GM23338 (cell line): Measurements from ENCODE around the gene TWIST2. TPM values are rescaled to one million over a fixed set of nuclear protein-coding genes. Genes with fewer than 3 reads are reported as not detected.

Source experiments
- ATAC-seq: fragments of 200-7000 bp; cut with Tn5 transposase; 3 replicates; pipeline ENCODE4 v1.9.1; 2020
- DNase-seq: peaks from one replicate; pipeline ENCODE4 v3.0.0-alpha.2; 2015; ENCODE audit warnings: low spot score
- H2AFZ ChIP-seq: fragments of 200-600 bp; sonication (generic); 2 replicates; pipeline ENCODE4 v1.8.0; 2016; ENCODE audit warnings: antibody characterized with exemption, mild to moderate bottlenecking, moderate library complexity
- H3F3A ChIP-seq: fragments of 200-600 bp; sonication (generic); replicated peaks from 2 replicates; pipeline ENCODE4 v1.8.0; 2017; ENCODE audit warnings: antibody characterized with exemption, mixed run types, low read depth
- H3K27ac ChIP-seq: fragments of 200-600 bp; sonication (generic); 2 replicates; pipeline ENCODE4 v1.6.1; 2016; ENCODE audit warnings: low read depth
- H3K27me3 ChIP-seq: fragments of 200-600 bp; sonication (generic); 2 replicates; pipeline ENCODE4 v1.8.0; 2016; ENCODE audit warnings: mild to moderate bottlenecking, mixed run types, moderate library complexity; ENCODE audit not compliant: insufficient read depth
- H3K36me3 ChIP-seq: fragments of 200-600 bp; sonication (generic); 2 replicates; pipeline ENCODE4 v1.8.0; 2016; ENCODE audit warnings: mild to moderate bottlenecking; ENCODE audit not compliant: insufficient read depth
- H3K4me1 ChIP-seq: fragments of 200-600 bp; sonication (generic); 2 replicates; pipeline ENCODE4 v1.8.0; 2016; ENCODE audit warnings: mild to moderate bottlenecking, moderate library complexity; ENCODE audit not compliant: insufficient read depth
- H3K4me2 ChIP-seq: fragments of 200-600 bp; sonication (generic); 2 replicates; pipeline ENCODE4 v1.7.1; 2017; ENCODE audit warnings: mixed run types
- H3K4me3 ChIP-seq: fragments of 200-600 bp; sonication (generic); 2 replicates; pipeline ENCODE4 v1.6.1; 2016; ENCODE audit warnings: mixed run types
- H3K79me2 ChIP-seq: fragments of 200-600 bp; sonication (generic); replicated peaks from 2 replicates; pipeline ENCODE4 v1.8.0; 2017; ENCODE audit warnings: mild to moderate bottlenecking; ENCODE audit not compliant: insufficient read depth
- H3K9me2 ChIP-seq: fragments of 200-600 bp; sonication (generic); 2 replicates; pipeline ENCODE4 v1.8.0; 2017; ENCODE audit not compliant: insufficient read depth
- H4K20me1 ChIP-seq: fragments of 200-600 bp; sonication (generic); replicated peaks from 2 replicates; pipeline ENCODE4 v1.8.0; 2017; ENCODE audit warnings: mild to moderate bottlenecking; ENCODE audit not compliant: insufficient read depth
- H3K27ac Mint-ChIP-seq: 2 replicates; pipeline ENCODE4 v1.8.0; 2020; ENCODE audit warnings: inconsistent platforms, mild to moderate bottlenecking, moderate library complexity, mixed read lengths
- H3K27me3 Mint-ChIP-seq: 3 replicates; pipeline ENCODE4 v1.8.0; 2022; ENCODE audit warnings: low read depth, mild to moderate bottlenecking, moderate library complexity, mixed read lengths, inconsistent platforms; ENCODE audit not compliant: insufficient read depth, poor library complexity
- H3K36me3 Mint-ChIP-seq: 3 replicates; pipeline ENCODE4 v1.8.0; 2021; ENCODE audit warnings: low read depth, mild to moderate bottlenecking, inconsistent platforms, moderate library complexity, mixed read lengths
- H3K4me1 Mint-ChIP-seq: 3 replicates; pipeline ENCODE4 v1.8.0; 2020; ENCODE audit warnings: mild to moderate bottlenecking, inconsistent platforms, mixed read lengths
- H3K4me3 Mint-ChIP-seq: 3 replicates; pipeline ENCODE4 v1.8.0; 2021; ENCODE audit warnings: moderate library complexity, mild to moderate bottlenecking, inconsistent platforms, mixed read lengths
- H3K9me3 Mint-ChIP-seq: 3 replicates; pipeline ENCODE4 v1.8.0; 2020; ENCODE audit warnings: moderate library complexity, mild to moderate bottlenecking, inconsistent platforms, mixed read lengths
- CREB1 ChIP-seq: fragments of 250-450 bp; sonication (Bioruptor Pico); IDR thresholded peaks from 2 replicates; pipeline ENCODE4 v1.5.0; 2020; ENCODE audit warnings: low read depth, mild to moderate bottlenecking, moderate library complexity
- EZH2 ChIP-seq: fragments of 200-600 bp; sonication (generic); IDR thresholded peaks from one replicate; pipeline ENCODE4 v1.8.0; 2017; ENCODE audit warnings: antibody characterized with exemption, mild to moderate bottlenecking, low read depth; ENCODE audit not compliant: unreplicated experiment
- EZH2phosphoT487 ChIP-seq: fragments of 200-600 bp; sonication (generic); IDR thresholded peaks from one replicate; pipeline ENCODE4 v1.8.1; 2018; ENCODE audit warnings: antibody characterized with exemption; ENCODE audit not compliant: unreplicated experiment
- JUNB ChIP-seq: IDR thresholded peaks from one replicate; pipeline ENCODE4 v1.6.1; 2016; ENCODE audit warnings: antibody characterized with exemption; ENCODE audit not compliant: unreplicated experiment
- NANOG ChIP-seq: IDR thresholded peaks from 2 replicates; pipeline ENCODE4 v1.6.1; 2016; ENCODE audit warnings: antibody characterized with exemption, borderline replicate concordance
- POLR2AphosphoS5 ChIP-seq: IDR thresholded peaks from 2 replicates; pipeline ENCODE4 v1.6.1; 2016; ENCODE audit warnings: antibody characterized with exemption, low read depth
- STAT1 ChIP-seq: IDR thresholded peaks from one replicate; pipeline ENCODE4 v1.6.1; 2016; ENCODE audit warnings: antibody characterized with exemption; ENCODE audit not compliant: unreplicated experiment
- ZNF114 ChIP-seq: fragments of 250-450 bp; sonication (Bioruptor Pico); IDR thresholded peaks from 2 replicates; pipeline ENCODE4 v1.5.0; 2020; ENCODE audit warnings: mild to moderate bottlenecking, moderate library complexity
- ZNF331 ChIP-seq: fragments of 250-450 bp; sonication (Bioruptor Pico); IDR thresholded peaks from 2 replicates; pipeline ENCODE4 v1.5.0; 2020; ENCODE audit warnings: low read depth, mild to moderate bottlenecking, moderate library complexity
- polyA plus RNA-seq: library from polyadenylated mRNA; unstranded; fragments of >200 nt; fragmentation: Nextera tagmentation; extraction: Ambion mirVana; gene quantifications from 2 replicates; pipeline ENCODE4 v1.2.1, GENCODE V29; 2016
- total RNA-seq: library from RNA; depleted of rRNA; stranded (reverse); fragments of >200 nt; shearing (Covaris generic); gene quantifications from 2 replicates; pipeline ENCODE4 v1.2.3, GENCODE V29; 2014
- TF ChIP-seq, protein P1 (sequence below): IDR thresholded peaks from 2 replicates; pipeline ENCODE4 v1.6.1; 2016; ENCODE audit warnings: antibody characterized with exemption
- TF ChIP-seq, protein P2 (sequence below): fragments of 250-450 bp; sonication (Bioruptor Pico); IDR thresholded peaks from 2 replicates; pipeline ENCODE4 v1.5.0; 2020; ENCODE audit warnings: mild to moderate bottlenecking, moderate library complexity
- TF ChIP-seq, protein P3 (sequence below): IDR thresholded peaks from one replicate; pipeline ENCODE4 v1.6.1; 2018; ENCODE audit warnings: antibody characterized with exemption; ENCODE audit not compliant: unreplicated experiment
- TF ChIP-seq, protein P4 (sequence below), 2 experiments: fragments of 200-600 bp in 1 of 2; sonication (generic) in 1 of 2; conservative IDR thresholded peaks; 2 replicates each; pipeline versions ENCODE4 v1.5.1 to v1.6.1; 2016 to 2017; ENCODE audit warnings: antibody characterized with exemption in 2 of 2, low read depth in 2 of 2, mild to moderate bottlenecking in 2 of 2, moderate library complexity in 1 of 2

The TWIST2 gene
- total and polyA plus RNA-seq, 2 experiments from 2014 or later: 7.0 to 12.5 TPM

DNA sequence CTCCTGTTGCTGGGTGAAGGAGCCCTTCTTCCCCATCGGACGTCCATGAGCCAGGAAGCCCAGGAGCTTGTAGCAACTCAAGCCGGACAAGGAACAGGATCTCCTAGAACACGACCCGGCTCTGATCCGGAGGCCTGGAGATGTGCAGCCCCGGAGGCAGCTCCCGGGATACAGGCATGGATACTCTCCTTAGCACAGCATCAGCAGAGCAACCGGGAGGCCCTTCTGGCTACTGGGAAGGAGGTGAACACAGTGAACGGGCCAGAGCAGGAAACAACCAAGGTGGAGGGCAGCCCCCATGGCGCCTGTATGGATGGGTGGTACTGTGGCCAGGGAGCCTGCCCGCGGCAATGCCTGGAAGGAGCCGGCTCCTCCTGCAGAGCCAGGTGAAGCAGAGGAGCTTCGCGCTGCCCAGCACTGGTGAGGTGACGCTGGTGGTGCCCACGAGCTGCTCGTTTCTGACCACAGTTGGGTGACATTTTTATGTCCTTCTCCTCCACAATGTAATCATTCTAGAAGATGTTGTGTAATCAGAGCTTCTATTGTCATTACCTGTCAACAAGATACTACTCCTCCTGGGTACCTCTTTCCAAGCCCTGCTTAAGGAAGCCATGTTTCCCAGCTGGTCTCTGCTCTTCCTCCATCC lies 94.3 kb downstream of the TWIST2 start:
- H3K9me3 Mint-ChIP-seq: peaks cover 12% of the 10 kb centered on the region
- H3K4me1 Mint-ChIP-seq: no peaks in the 10 kb centered on the region
- Histone ChIP-seq H4K20me1 (no peaks in the 10 kb centered on the region), H2AFZ (no peak overlapping the region), H3K27ac (no peak overlapping the region), H3K4me3 (no peak overlapping the region), H3K4me2 (no peak overlapping the region), H3F3A (no peaks in the 10 kb centered on the region), H3K36me3 (no peaks in the 10 kb centered on the region), H3K4me1 (no peaks in the 10 kb centered on the region), H3K9me2 (0 out of 2 replicates have a peak, but pooled peaks cover 3% of the 10 kb centered on the region), H3K27me3 (no peaks in the 10 kb centered on the region), H3K79me2 (no peaks in the 10 kb centered on the region)
- H3K36me3 Mint-ChIP-seq: no peaks in the 10 kb centered on the region
- no peak for ATAC-seq
- TF ChIP-seq, protein P1, sequence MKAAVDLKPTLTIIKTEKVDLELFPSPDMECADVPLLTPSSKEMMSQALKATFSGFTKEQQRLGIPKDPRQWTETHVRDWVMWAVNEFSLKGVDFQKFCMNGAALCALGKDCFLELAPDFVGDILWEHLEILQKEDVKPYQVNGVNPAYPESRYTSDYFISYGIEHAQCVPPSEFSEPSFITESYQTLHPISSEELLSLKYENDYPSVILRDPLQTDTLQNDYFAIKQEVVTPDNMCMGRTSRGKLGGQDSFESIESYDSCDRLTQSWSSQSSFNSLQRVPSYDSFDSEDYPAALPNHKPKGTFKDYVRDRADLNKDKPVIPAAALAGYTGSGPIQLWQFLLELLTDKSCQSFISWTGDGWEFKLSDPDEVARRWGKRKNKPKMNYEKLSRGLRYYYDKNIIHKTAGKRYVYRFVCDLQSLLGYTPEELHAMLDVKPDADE: no peak
- TF ChIP-seq NANOG: no peak
- no peak for TF ChIP-seq ZNF331
- TF ChIP-seq CREB1 (CRISPR knock-in tag): no peak
- no peak for TF ChIP-seq EZH2
- no peak for TF ChIP-seq POLR2AphosphoS5
- TF ChIP-seq, protein P2, sequence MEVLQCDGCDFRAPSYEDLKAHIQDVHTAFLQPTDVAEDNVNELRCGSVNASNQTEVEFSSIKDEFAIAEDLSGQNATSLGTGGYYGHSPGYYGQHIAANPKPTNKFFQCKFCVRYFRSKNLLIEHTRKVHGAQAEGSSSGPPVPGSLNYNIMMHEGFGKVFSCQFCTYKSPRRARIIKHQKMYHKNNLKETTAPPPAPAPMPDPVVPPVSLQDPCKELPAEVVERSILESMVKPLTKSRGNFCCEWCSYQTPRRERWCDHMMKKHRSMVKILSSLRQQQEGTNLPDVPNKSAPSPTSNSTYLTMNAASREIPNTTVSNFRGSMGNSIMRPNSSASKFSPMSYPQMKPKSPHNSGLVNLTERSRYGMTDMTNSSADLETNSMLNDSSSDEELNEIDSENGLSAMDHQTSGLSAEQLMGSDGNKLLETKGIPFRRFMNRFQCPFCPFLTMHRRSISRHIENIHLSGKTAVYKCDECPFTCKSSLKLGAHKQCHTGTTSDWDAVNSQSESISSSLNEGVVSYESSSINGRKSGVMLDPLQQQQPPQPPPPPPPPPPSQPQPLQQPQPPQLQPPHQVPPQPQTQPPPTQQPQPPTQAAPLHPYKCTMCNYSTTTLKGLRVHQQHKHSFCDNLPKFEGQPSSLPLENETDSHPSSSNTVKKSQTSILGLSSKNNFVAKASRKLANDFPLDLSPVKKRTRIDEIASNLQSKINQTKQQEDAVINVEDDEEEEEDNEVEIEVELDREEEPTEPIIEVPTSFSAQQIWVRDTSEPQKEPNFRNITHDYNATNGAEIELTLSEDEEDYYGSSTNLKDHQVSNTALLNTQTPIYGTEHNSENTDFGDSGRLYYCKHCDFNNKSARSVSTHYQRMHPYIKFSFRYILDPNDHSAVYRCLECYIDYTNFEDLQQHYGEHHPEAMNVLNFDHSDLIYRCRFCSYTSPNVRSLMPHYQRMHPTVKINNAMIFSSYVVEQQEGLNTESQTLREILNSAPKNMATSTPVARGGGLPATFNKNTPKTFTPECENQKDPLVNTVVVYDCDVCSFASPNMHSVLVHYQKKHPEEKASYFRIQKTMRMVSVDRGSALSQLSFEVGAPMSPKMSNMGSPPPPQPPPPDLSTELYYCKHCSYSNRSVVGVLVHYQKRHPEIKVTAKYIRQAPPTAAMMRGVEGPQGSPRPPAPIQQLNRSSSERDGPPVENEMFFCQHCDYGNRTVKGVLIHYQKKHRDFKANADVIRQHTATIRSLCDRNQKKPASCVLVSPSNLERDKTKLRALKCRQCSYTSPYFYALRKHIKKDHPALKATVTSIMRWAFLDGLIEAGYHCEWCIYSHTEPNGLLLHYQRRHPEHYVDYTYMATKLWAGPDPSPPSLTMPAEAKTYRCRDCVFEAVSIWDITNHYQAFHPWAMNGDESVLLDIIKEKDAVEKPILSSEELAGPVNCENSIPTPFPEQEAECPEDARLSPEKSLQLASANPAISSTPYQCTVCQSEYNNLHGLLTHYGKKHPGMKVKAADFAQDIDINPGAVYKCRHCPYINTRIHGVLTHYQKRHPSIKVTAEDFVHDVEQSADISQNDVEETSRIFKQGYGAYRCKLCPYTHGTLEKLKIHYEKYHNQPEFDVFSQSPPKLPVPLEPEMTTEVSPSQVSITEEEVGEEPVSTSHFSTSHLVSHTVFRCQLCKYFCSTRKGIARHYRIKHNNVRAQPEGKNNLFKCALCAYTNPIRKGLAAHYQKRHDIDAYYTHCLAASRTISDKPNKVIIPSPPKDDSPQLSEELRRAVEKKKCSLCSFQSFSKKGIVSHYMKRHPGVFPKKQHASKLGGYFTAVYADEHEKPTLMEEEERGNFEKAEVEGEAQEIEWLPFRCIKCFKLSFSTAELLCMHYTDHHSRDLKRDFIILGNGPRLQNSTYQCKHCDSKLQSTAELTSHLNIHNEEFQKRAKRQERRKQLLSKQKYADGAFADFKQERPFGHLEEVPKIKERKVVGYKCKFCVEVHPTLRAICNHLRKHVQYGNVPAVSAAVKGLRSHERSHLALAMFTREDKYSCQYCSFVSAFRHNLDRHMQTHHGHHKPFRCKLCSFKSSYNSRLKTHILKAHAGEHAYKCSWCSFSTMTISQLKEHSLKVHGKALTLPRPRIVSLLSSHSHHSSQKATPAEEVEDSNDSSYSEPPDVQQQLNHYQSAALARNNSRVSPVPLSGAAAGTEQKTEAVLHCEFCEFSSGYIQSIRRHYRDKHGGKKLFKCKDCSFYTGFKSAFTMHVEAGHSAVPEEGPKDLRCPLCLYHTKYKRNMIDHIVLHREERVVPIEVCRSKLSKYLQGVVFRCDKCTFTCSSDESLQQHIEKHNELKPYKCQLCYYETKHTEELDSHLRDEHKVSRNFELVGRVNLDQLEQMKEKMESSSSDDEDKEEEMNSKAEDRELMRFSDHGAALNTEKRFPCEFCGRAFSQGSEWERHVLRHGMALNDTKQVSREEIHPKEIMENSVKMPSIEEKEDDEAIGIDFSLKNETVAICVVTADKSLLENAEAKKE (CRISPR knock-in tag): no peak
- no peak for TF ChIP-seq STAT1
- TF ChIP-seq, protein P3, sequence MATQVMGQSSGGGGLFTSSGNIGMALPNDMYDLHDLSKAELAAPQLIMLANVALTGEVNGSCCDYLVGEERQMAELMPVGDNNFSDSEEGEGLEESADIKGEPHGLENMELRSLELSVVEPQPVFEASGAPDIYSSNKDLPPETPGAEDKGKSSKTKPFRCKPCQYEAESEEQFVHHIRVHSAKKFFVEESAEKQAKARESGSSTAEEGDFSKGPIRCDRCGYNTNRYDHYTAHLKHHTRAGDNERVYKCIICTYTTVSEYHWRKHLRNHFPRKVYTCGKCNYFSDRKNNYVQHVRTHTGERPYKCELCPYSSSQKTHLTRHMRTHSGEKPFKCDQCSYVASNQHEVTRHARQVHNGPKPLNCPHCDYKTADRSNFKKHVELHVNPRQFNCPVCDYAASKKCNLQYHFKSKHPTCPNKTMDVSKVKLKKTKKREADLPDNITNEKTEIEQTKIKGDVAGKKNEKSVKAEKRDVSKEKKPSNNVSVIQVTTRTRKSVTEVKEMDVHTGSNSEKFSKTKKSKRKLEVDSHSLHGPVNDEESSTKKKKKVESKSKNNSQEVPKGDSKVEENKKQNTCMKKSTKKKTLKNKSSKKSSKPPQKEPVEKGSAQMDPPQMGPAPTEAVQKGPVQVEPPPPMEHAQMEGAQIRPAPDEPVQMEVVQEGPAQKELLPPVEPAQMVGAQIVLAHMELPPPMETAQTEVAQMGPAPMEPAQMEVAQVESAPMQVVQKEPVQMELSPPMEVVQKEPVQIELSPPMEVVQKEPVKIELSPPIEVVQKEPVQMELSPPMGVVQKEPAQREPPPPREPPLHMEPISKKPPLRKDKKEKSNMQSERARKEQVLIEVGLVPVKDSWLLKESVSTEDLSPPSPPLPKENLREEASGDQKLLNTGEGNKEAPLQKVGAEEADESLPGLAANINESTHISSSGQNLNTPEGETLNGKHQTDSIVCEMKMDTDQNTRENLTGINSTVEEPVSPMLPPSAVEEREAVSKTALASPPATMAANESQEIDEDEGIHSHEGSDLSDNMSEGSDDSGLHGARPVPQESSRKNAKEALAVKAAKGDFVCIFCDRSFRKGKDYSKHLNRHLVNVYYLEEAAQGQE: no peak
- no peak for TF ChIP-seq ZNF114 (CRISPR knock-in tag)
- no peak for TF ChIP-seq JUNB
- no peak for TF ChIP-seq EZH2phosphoT487
- TF ChIP-seq, protein P4, sequence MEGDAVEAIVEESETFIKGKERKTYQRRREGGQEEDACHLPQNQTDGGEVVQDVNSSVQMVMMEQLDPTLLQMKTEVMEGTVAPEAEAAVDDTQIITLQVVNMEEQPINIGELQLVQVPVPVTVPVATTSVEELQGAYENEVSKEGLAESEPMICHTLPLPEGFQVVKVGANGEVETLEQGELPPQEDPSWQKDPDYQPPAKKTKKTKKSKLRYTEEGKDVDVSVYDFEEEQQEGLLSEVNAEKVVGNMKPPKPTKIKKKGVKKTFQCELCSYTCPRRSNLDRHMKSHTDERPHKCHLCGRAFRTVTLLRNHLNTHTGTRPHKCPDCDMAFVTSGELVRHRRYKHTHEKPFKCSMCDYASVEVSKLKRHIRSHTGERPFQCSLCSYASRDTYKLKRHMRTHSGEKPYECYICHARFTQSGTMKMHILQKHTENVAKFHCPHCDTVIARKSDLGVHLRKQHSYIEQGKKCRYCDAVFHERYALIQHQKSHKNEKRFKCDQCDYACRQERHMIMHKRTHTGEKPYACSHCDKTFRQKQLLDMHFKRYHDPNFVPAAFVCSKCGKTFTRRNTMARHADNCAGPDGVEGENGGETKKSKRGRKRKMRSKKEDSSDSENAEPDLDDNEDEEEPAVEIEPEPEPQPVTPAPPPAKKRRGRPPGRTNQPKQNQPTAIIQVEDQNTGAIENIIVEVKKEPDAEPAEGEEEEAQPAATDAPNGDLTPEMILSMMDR (conservative IDR thresholded peaks at IDR 0.05; ENCODE audit: low read depth in 2 of 2): no peak
- H3K4me3 Mint-ChIP-seq: no peak overlapping the region
- DNase-seq: no peak
- H3K27me3 Mint-ChIP-seq: peaks cover 11% of the 10 kb centered on the region
- no peak overlapping the region for H3K27ac Mint-ChIP-seq
